K562 (cell line): ENCODE results near the gene CTRL. TPM values are rescaled to one million over a fixed set of nuclear protein-coding genes. Genes with fewer than 3 reads are reported as not detected.

ENCODE experiments used
- CCNT2 ChIP-seq: IDR thresholded peaks from 2 replicates; pipeline ENCODE4 v1.6.1; 2011; ENCODE audit warnings: borderline replicate concordance, low read depth, mild to moderate bottlenecking, moderate library complexity, mixed read lengths, low read length; ENCODE audit not compliant: insufficient read length; ENCODE audit errors: extremely low read depth
- GTF2A2 ChIP-seq: IDR thresholded peaks from 2 replicates; pipeline ENCODE4 v1.6.1; 2016; ENCODE audit warnings: mild to moderate bottlenecking, missing genetic modification characterization, missing compliant biosample characterization
- HDGF ChIP-seq: fragments of 450-650 bp; IDR thresholded peaks from 2 replicates; pipeline ENCODE4 v1.6.1; 2016
- HNRNPK ChIP-seq: fragments of 200-400 bp; formaldehyde crosslinking; IDR thresholded peaks from one replicate; pipeline ENCODE4 v1.6.1; 2018; ENCODE audit warnings: mild to moderate bottlenecking, low read depth, low read length; ENCODE audit not compliant: poor library complexity, severe bottlenecking
- JUN ChIP-seq, 2 experiments: sonication (generic) in 1 of 2; formaldehyde crosslinking in 1 of 2; IDR thresholded peaks; 2 replicates each; pipeline versions ENCODE4 v1.6.1 to v1.8.0; 2012 to 2022; ENCODE audit warnings: borderline replicate concordance in 2 of 2, mild to moderate bottlenecking in 2 of 2, improper control_type of control experiment in 1 of 2, low read depth in 1 of 2, low read length in 1 of 2, missing genetic modification reagents in 1 of 2
- SAP30 ChIP-seq: fragments of 200-600 bp; sonication (generic); IDR thresholded peaks from 2 replicates; pipeline ENCODE4 v1.6.1; 2012; ENCODE audit warnings: borderline replicate concordance, low read depth, mild to moderate bottlenecking, moderate library complexity, low read length, control low read depth, inconsistent platforms; ENCODE audit not compliant: insufficient read depth, poor library complexity, severe bottlenecking
- SMAD3 ChIP-seq: fragments of 450-650 bp; formaldehyde crosslinking; conservative IDR thresholded peaks from 2 replicates; pipeline ENCODE4 v1.4.0; 2020; ENCODE audit warnings: mild to moderate bottlenecking
- TAF9B ChIP-seq: fragments of 450-650 bp; IDR thresholded peaks from 2 replicates; pipeline ENCODE4 v1.6.1; 2018; ENCODE audit warnings: mild to moderate bottlenecking; ENCODE audit not compliant: partially characterized antibody
- ZNF165 ChIP-seq: fragments of 250-450 bp; sonication (Bioruptor Pico); IDR thresholded peaks from 2 replicates; pipeline ENCODE4 v1.4.0; 2020; ENCODE audit warnings: borderline replicate concordance
- polyA plus RNA-seq, 8 experiments: library from polyadenylated mRNA; depleted of rRNA in 4 of 8; stranded (reverse) in 5 of 8; unstranded in 3 of 8; fragments of >200 nt; fragmentation: Nextera tagmentation in 2 of 8; fragmentation: Illumina TruSeq in 1 of 8; extraction: Ambion mirVana in 2 of 8; extraction: Trizol in 1 of 8; gene quantifications; 2 replicates each; pipeline versions ENCODE4 v1.2.1 to v1.2.3, GENCODE V29; 2011 to 2014; ENCODE audit warnings: inconsistent platforms in 1 of 8, missing spikeins in 1 of 8
- total RNA-seq, 7 experiments: library from RNA; depleted of rRNA in 6 of 7; stranded (reverse); fragments of >200 nt in 6 of 7; fragmentation: Illumina TruSeq in 2 of 7; extraction: Trizol in 2 of 7; gene quantifications; 2 replicates each; pipeline versions ENCODE4 v1.2.1 to v1.2.3, GENCODE V29; 2011 to 2021; ENCODE audit warnings: low replicate concordance in 1 of 7
- TF ChIP-seq, protein P1 (sequence below): fragments of 450-650 bp; conservative IDR thresholded peaks from 2 replicates; pipeline ENCODE4 v1.6.1; 2016; ENCODE audit warnings: missing genetic modification characterization, low read depth, mild to moderate bottlenecking, missing compliant biosample characterization, moderate library complexity
- TF ChIP-seq, protein P2 (sequence below): fragments of 450-650 bp; formaldehyde crosslinking; IDR thresholded peaks from 2 replicates; pipeline ENCODE4 v1.4.0; 2022; ENCODE audit warnings: mild to moderate bottlenecking, moderate library complexity
- TF ChIP-seq, protein P3 (sequence below): sonication (generic); IDR thresholded peaks from 2 replicates; pipeline ENCODE4 v1.6.1; 2016
- TF ChIP-seq, protein P4 (sequence below), 2 experiments: fragments of 200-800 bp in 1 of 2; sonication (Bioruptor generic) in 1 of 2; sonication (generic) in 1 of 2; formaldehyde crosslinking in 1 of 2; IDR thresholded peaks in 1 of 2; conservative IDR thresholded peaks in 1 of 2; 2 replicates each; pipeline versions ENCODE4 v1.5.0 to v1.6.1; 2016 to 2020; ENCODE audit warnings: missing compliant biosample characterization in 1 of 2, missing genetic modification characterization in 1 of 2, missing genetic modification reagents in 1 of 2
- TF ChIP-seq, protein P5 (sequence below): fragments of 450-650 bp; formaldehyde crosslinking; IDR thresholded peaks from 2 replicates; pipeline ENCODE4 v1.4.0; 2020; ENCODE audit warnings: mild to moderate bottlenecking, mixed read lengths
- TF ChIP-seq, protein P6 (sequence below), 2 experiments: IDR thresholded peaks in 1 of 2; conservative IDR thresholded peaks in 1 of 2; 2 replicates each; pipeline ENCODE4 v1.6.1; 2016; ENCODE audit warnings: low read depth in 2 of 2, mild to moderate bottlenecking in 1 of 2, missing compliant biosample characterization in 1 of 2, missing genetic modification characterization in 1 of 2, moderate library complexity in 1 of 2

CTRL gene
- total and polyA plus RNA-seq, 9 of the 15 experiments (the other 6 are each of a cell fraction or from before 2014, with no cell fraction given): 1.4 to 5.6 (median 2.5) TPM

DNA sequence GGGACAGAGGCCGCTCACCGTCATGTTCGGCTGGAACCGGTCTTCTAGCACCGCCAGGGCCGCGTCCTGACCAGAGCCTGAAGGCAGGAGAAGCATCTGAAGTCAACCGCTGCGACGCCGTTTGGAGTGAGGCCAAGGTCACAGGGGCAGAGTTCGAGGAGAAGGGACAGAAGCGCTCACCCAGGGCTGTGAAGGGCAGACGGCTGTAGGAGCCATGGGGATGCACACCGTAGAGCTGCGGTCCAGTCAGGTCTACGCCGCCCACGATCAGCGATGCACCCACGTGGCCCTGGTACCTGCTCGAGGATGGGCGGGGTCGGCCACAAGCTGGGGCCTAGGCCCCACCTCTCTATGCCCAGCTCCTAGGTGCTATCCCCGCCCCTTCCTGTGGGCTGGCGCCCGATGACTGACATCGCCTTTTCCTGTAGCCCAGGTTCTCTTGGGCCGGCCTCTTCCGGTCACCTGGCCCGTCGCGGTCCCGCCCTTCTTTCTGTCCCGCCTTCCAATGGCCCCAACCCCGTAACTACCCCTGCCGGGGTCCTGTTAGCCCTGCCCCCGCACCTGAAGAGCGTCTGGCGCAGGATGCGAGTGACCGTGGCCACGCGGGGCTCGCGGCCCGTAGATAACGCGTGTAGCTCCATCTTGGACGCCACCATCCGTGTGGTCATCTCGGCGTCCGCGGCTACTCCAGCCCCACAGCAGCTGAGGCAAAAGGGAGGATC, 3.9 kb upstream of the CTRL start (continued):
- TF ChIP-seq, protein P1, sequence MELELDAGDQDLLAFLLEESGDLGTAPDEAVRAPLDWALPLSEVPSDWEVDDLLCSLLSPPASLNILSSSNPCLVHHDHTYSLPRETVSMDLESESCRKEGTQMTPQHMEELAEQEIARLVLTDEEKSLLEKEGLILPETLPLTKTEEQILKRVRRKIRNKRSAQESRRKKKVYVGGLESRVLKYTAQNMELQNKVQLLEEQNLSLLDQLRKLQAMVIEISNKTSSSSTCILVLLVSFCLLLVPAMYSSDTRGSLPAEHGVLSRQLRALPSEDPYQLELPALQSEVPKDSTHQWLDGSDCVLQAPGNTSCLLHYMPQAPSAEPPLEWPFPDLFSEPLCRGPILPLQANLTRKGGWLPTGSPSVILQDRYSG (tag): no peak; the same call in 1 of the 2 replicates
- TF ChIP-seq, protein P2, sequence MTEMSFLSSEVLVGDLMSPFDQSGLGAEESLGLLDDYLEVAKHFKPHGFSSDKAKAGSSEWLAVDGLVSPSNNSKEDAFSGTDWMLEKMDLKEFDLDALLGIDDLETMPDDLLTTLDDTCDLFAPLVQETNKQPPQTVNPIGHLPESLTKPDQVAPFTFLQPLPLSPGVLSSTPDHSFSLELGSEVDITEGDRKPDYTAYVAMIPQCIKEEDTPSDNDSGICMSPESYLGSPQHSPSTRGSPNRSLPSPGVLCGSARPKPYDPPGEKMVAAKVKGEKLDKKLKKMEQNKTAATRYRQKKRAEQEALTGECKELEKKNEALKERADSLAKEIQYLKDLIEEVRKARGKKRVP: 0 out of 2 replicates have a peak, but pooled peaks have one; percentile 23
- 0 out of 2 replicates have a peak, but pooled peaks have one; percentile 35 for TF ChIP-seq HDGF
- no peak for TF ChIP-seq ZNF165
- TF ChIP-seq JUN (IDR thresholded peaks at IDR 0.05; ENCODE audit: borderline replicate concordance, low read depth, low read length): peak; percentile 58; the same call in 1 of the 2 replicates
- no peak for TF ChIP-seq JUN (CRISPR knock-in tag; IDR thresholded peaks at IDR 0.05; ENCODE audit: borderline replicate concordance)
- no peak for TF ChIP-seq GTF2A2 (tag)
- TF ChIP-seq CCNT2: peak; percentile 61
- no peak for TF ChIP-seq HNRNPK
- TF ChIP-seq SAP30: peak; percentile 90
- TF ChIP-seq, protein P3, sequence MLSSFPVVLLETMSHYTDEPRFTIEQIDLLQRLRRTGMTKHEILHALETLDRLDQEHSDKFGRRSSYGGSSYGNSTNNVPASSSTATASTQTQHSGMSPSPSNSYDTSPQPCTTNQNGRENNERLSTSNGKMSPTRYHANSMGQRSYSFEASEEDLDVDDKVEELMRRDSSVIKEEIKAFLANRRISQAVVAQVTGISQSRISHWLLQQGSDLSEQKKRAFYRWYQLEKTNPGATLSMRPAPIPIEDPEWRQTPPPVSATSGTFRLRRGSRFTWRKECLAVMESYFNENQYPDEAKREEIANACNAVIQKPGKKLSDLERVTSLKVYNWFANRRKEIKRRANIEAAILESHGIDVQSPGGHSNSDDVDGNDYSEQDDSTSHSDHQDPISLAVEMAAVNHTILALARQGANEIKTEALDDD: no peak
- TF ChIP-seq, protein P4, sequence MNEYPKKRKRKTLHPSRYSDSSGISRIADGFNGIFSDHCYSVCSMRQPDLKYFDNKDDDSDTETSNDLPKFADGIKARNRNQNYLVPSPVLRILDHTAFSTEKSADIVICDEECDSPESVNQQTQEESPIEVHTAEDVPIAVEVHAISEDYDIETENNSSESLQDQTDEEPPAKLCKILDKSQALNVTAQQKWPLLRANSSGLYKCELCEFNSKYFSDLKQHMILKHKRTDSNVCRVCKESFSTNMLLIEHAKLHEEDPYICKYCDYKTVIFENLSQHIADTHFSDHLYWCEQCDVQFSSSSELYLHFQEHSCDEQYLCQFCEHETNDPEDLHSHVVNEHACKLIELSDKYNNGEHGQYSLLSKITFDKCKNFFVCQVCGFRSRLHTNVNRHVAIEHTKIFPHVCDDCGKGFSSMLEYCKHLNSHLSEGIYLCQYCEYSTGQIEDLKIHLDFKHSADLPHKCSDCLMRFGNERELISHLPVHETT (CRISPR knock-in tag; conservative IDR thresholded peaks at IDR 0.05 in 1 of 2, IDR thresholded peaks at IDR 0.05 in 1 of 2): peak in 1 of 2 experiments; percentile 66; a peak in 1 of 4 replicates
- TF ChIP-seq TAF9B: no peak
- TF ChIP-seq SMAD3 (CRISPR knock-in tag): no peak
- TF ChIP-seq, protein P5, sequence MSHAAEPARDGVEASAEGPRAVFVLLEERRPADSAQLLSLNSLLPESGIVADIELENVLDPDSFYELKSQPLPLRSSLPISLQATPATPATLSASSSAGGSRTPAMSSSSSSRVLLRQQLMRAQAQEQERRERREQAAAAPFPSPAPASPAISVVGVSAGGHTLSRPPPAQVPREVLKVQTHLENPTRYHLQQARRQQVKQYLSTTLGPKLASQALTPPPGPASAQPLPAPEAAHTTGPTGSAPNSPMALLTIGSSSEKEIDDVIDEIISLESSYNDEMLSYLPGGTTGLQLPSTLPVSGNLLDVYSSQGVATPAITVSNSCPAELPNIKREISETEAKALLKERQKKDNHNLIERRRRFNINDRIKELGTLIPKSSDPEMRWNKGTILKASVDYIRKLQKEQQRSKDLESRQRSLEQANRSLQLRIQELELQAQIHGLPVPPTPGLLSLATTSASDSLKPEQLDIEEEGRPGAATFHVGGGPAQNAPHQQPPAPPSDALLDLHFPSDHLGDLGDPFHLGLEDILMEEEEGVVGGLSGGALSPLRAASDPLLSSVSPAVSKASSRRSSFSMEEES: no peak
- TF ChIP-seq, protein P6, sequence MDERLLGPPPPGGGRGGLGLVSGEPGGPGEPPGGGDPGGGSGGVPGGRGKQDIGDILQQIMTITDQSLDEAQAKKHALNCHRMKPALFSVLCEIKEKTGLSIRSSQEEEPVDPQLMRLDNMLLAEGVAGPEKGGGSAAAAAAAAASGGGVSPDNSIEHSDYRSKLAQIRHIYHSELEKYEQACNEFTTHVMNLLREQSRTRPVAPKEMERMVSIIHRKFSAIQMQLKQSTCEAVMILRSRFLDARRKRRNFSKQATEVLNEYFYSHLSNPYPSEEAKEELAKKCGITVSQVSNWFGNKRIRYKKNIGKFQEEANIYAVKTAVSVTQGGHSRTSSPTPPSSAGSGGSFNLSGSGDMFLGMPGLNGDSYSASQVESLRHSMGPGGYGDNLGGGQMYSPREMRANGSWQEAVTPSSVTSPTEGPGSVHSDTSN (CRISPR knock-in tag; IDR thresholded peaks at IDR 0.05; ENCODE audit: low read depth): peak; percentile 60
- TF ChIP-seq, protein P6 (tag; conservative IDR thresholded peaks at IDR 0.05; ENCODE audit: low read depth): peak; percentile 91
